ENCODE data around the gene BCL2A1.
"Not testable (repeated sequence)": the region's sequence is repeated elsewhere in the genome, so short reads cannot be mapped to it uniquely, and the experiment has no call there.

BCL2A1 gene

DNA sequence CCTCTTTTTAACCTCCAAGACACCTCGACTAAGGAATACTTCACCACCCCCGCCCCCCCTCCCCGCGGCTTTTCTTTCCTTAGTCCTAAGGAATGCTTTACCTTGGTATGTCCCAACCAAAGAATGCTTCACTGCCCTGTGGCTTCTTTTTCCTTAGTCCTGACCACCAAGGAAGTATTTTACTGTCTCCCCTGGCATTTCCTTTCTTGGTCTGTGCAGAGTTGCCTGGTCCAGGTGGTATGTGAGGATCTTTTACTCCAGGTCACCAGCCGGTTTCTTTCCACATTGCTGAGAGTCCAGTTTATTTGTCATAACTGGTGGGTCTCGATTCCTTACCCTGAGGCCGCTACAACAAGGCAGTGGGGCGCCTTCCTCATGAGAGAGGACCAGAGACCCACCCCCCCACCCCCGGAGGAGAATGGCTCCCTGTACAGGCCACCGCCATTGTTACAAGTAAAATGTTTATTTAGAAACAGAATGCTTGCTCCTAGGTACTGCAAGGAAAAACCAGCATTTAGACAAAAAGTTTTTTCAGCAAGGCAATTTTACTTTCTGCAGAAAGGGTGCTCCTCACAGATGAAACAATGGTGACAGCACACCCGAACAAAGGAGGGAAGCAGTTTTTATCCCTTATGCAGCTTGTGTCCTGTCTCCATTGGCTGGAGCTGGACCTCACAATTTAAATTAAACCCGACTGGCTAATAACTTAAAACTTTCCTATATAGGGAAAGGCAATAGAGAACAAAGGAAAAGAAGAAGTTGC lies 51.1 kb downstream of the BCL2A1 start:
- DNase-seq = no peak

DNA sequence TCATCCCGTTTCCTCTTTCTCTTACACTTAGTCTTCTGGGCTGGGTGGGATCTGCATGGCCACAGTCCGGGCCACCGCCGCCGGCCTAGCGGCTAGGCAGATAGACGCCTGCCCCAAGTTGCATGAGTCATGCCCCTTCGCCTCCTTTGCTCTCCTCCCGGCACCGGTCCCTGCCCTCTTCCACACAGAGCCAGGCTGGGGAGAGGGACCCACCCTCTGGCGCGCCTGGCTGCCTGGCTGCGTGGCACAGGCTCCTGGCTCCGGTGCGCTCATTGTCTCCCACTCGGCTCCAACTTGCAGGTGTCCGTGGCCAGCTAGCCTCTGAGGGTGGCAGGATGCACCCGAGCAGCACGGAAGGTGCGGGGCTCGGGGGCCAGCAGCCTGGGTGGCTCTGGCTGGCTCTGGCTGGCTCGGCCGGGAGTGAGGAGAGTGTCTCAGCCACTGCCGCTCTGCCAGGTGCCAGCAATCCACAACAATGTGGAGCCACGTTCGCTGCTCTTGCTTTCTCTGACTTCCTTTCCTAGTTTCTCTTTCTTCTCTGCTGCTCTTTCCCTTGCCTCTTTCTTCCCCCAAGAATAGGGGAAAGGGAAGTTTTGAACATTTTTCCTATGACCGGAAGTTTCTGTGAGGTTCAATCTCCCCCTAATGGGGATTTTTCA lies 51.8 kb downstream of the BCL2A1 start:
- DNase-seq = no peak

- DNase-seq = no peak
Measured at GRCh38 chr15:79918278-79918677, 52.7 kb downstream of the BCL2A1 start.

DNA sequence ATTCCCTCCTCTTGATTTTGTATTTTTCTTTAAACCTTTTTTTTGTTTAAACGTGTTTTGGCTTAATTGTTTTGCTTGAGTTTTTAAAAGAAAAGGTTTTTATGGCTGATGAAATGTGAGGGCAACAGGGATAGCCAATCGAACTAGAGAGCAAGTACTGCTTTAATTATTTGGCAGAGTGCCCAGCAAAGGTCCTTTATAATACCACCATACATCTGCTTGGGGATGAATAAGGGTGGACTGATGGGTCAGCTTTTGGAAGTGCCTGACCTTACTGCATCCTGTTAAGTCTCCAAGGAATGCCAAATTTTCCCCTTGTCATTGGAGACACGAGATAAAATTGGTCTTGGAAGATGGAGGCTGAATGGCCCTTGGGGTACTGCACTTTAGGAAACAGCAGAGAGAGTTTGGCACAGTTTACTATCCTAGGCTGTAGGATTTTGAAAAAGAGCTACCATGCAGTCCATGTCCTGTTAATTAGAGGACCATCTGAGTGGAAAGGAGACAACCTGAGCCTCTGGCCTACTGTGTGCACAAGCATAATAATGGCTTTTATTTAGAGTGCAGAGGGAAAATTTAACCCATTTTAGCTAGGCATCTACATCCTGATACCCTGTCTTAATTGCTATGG lies 54.4 kb downstream of the BCL2A1 start:
- DNase-seq = peak; percentile 31

GRCh38 chr15:79915776-79916501 lies 55.1 kb downstream of the BCL2A1 start:
- DNase-seq = not testable (repeated sequence)

DNA sequence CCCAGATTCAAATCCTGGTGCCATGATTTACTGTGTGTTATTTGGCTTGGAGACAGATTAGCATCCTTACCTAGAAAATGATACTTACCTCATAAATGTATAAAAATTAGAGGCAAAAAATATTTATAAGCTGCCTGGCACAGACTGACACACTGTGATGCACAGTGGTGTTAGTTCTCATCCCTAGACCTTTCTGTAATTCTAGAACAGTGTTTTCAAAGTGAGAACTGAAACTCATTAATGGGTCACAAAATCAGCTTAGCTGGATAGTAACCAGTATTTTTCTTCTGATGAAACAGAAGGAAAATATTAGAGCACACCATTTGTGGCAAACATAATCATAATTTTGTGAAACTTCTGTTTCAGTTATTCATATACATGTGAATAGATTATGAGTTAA lies 56.3 kb downstream of the BCL2A1 start:
- DNase-seq = no peak
